Stimulated activated CD4-positive, alpha-beta T cell treated with anti-CD3 and anti-CD28 coated beads, Interleukin-4, amount 100 ng/mL, for 24 hours (primary cell): ENCODE measurements around the gene PFN3.
A peak's percentile ranks its signal among the peaks of the same experiment; 100 is the strongest.

ENCODE experiments used
- DNase-seq: peaks from one replicate; pipeline ENCODE4 v3.0.0-alpha.2; 2020

The PFN3 gene

GRCh38 chr5:177359451-177359851 is 41.0 kb downstream of the PFN3 start:
- DNase-seq = no peak

GRCh38 chr5:177358370-177358819 is 42.1 kb downstream of the PFN3 start:
- DNase-seq = no peak

GRCh38 chr5:177357459-177358351 is 42.8 kb downstream of the PFN3 start, which contains the start of gene RGS14:
TSS of gene RGS14 (plus strand) at chr5:177357924. CDS start at chr5:177358025, 101 bp downstream.
- peak; percentile 72 for DNase-seq

- DNase-seq = no peak
Measured at GRCh38 chr5:177357146-177357458, 43.4 kb downstream of the PFN3 start.

- no peak for DNase-seq
Measured at GRCh38 chr5:177356746-177357145, 43.7 kb downstream of the PFN3 start.

- DNase-seq = no peak
Measured at GRCh38 chr5:177355868-177356168, 44.6 kb downstream of the PFN3 start.

GRCh38 chr5:177355162-177355867 is 45.1 kb downstream of the PFN3 start:
- no peak for DNase-seq

- DNase-seq = no peak
Measured at GRCh38 chr5:177354711-177355110, 45.8 kb downstream of the PFN3 start.

GRCh38 chr5:177354256-177354655 is 46.2 kb downstream of the PFN3 start:
- DNase-seq = no peak

GRCh38 chr5:177353093-177353492 is 47.4 kb downstream of the PFN3 start:
- DNase-seq = no peak

- peak; percentile 92 for DNase-seq
Measured at GRCh38 chr5:177351392-177352329, 48.8 kb downstream of the PFN3 start, which contains the start of gene LMAN2. TSS of gene LMAN2 (minus strand) at chr5:177351668. CDS start at chr5:177351647, 21 bp downstream.

GRCh38 chr5:177350776-177351391 is 49.6 kb downstream of the PFN3 start:
- no peak for DNase-seq
